Measurements from ENCODE around the gene RXRB. TPM values are rescaled to one million over a fixed set of nuclear protein-coding genes. Genes with fewer than 3 reads are reported as not detected.
"Not testable (repeated sequence)": the region's sequence is repeated elsewhere in the genome, so short reads cannot be mapped to it uniquely, and the experiment has no call there.

The RXRB gene
- 44.1 and 47.2 TPM in 2 replicates for total RNA-seq

DNA sequence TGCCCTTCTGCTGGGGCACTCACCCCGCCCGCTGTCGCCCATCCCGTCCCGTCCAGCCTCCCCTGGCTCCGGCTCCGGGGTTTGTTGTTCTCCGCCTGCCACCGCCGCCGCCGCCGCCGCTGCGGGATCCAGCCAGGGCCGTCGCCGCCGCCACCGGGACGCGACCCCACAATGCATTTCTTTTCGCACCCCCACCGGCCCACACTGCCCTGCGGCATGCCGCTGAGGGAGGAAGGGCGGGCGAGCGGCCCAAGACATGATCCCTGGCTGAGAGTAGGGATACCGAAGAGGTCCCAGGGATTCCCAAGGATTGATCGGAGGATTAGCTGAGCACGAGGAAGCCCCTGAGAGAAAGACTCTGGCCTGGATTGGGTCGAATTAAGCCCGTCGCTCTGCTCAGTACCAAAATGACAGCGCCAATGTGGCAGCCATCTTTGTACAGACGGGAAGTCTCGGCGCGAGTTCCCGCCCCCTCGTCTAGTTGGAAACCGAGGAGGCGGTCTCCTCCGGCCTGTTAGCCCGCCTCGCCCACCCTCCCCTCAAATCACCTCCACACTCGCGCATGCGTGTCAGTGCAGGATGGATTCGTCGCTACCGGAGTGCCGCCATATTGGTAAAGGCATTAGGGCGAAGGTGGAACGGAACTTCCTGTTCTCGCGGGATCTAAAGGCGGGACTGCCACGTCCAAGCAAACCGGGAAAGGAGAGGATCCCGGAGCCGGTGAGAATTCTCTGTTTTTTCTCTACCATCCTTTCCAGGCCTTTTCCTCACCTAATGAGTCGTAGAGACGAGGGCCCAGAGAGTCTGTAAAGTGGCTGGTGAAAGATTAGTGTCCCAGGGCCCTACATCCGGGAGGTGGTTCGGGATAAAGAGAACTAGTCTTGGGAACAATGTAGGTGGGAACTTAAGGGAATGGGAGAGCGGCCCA is at the start of gene RXRB, which contains the start of gene SLC39A7:
TSS of gene RXRB (minus strand) at position 447 of the 928 bp plus-strand sequence. CDS start at position 258, 189 bp downstream.
TSS of gene SLC39A7 (plus strand) at position 649 of the 928 bp plus-strand sequence. CDS start 379 bp downstream, outside the sequence.
- intact Hi-C loops (cut with micrococcal nuclease), result loop anchor here (1.0 to 10.0 kb wide), 19 partner anchors 8 to 1226 kb away; partner anchors contain the start of genes CUTA, DXO, HLA-DPB1 and LEMD2

GRCh38 chr6:33249732-33250630 is 49.5 kb upstream of the RXRB start:
- intact Hi-C loops (cut with micrococcal nuclease), result loop anchor here (1.0 to 5.0 kb wide), 14 partner anchors 21 to 1120 kb away; partner anchors contain the start of genes B3GALT4, FKBPL, HLA-DMB and KIFC1

DNA sequence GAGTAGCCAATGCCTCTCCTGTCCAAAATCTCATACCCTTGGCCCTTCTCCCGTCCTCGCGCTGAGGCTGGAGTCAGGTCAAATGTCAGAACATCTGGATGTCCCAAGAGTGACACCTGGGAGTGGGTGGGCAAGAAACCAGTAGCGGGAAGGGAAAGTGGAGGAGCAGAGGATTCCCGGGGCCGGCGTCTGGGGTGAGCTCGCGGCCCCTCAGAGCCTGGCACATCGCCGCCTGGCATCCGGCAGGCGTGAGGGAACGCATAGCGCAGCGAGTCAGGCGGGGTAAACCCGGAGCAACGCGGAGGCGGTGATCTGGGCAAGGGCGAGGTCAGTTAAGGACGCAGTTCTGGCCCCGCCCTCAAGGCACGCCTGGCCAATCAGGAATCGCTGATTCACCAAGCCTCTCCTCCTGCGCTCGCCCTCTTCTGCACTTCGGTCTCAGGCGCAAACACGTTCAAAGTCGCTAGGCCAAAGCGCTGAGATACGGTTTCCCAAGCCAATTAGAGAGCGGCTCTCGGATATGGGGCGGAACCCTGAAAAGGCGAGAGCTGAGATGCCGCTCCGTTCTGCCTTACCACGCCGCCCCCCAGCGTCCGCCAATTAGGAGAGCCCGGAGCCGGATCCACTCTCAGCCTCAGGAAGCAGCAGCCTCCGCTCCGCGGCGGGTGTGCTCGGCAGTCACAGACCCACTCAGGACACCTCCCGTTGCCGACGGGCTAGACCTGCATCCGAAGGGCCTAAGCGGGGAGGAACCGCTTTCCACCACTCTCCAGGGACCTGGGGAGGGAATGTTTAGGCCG is 48.7 kb upstream of the RXRB start:
- intact Hi-C loops (cut with micrococcal nuclease), result loop anchor here (1.0 to 5.0 kb wide), 20 partner anchors 22 to 1119 kb away; partner anchors contain the start of genes B3GALT4, FKBPL, HLA-DMB and HLA-DPB1

DNA sequence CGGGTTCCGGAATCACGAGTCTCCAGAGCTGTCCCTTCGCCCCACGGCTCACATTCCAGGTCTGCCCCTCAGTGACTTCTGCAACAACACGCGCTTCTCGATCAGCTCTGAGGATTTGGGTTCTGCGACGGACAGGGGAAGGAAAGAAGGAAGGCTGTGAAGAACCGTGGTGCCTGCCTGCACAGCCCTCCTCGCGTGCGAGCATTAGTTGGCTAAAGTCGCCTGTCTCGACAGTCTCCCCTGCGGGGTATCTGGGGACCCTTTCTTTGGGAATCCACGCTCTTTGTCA is 48.1 kb upstream of the RXRB start:
- intact Hi-C loops (cut with micrococcal nuclease), result loop anchor here (1.0 to 5.0 kb wide), 11 partner anchors 44 to 404 kb away; partner anchors contain the start of genes HLA-DMB, HLA-DPB1, HSD17B8 and PSMB8

DNA sequence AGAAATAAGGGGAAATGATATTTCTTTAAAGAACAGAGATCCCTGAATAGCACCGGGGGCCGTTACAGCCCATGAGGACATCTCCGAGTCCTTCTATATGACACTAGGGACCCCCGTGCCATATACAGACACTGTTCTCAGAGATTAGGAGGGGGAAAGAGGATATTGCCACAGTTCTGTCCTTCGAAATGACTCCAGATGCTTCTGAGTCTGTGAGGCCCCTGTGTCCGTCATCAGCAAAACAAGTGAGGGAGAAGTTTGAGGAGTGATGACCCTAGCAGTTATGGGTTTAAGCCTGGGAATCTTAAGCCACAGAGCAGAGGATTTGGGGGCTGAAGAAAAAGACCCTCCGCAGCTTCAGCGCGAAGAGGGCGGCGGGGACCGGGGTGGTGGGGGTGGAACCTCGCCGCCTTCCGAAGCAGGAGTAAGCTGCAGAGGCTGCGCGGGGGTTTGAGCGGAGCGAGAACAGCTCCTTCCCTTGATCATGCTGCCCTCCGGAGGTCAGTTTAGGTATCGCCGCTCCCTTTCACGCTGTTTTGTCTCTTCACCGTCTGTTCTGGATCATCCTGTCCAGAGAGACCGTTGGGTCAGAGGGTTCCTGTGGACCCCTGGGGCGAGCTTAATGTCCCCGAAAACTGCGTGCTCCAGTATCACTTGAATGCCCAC is 47.6 kb upstream of the RXRB start:
- intact Hi-C loops (cut with micrococcal nuclease), result loop anchor here (1.0 to 5.0 kb wide), 11 partner anchors 44 to 403 kb away; partner anchors contain the start of genes HLA-DMB, HLA-DPB1, HSD17B8 and PSMB8

GRCh38 chr6:33243476-33243875 is 43.0 kb upstream of the RXRB start:
- intact Hi-C loops (cut with micrococcal nuclease), result no loop called here

- intact Hi-C loops (cut with micrococcal nuclease), result no loop called here
Measured at GRCh38 chr6:33241968-33242367, 41.5 kb upstream of the RXRB start.

- intact Hi-C loops (cut with micrococcal nuclease), result no loop called here
Measured at GRCh38 chr6:33237741-33238140, 37.3 kb upstream of the RXRB start.

DNA sequence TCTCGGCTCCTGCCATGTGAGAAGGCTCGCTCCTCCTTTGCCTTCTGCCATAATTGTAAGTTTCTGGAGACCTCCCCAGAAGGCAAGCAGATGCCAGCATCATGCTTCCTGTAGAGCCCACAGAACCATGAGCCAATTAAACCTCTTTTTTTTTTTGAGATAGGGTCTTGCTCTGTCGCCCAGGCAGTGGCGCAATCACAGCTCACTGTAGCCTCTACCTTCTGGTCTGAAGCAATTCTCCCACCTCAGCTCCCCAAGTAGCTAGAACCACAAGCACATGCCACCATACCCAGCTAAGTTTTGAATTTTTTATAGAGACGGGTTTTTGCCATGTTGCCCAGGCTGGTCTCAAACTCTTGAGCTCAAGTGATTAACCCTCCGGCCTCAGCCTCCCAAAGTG is 36.4 kb upstream of the RXRB start:
- intact Hi-C loops (cut with micrococcal nuclease), result no loop called here

DNA sequence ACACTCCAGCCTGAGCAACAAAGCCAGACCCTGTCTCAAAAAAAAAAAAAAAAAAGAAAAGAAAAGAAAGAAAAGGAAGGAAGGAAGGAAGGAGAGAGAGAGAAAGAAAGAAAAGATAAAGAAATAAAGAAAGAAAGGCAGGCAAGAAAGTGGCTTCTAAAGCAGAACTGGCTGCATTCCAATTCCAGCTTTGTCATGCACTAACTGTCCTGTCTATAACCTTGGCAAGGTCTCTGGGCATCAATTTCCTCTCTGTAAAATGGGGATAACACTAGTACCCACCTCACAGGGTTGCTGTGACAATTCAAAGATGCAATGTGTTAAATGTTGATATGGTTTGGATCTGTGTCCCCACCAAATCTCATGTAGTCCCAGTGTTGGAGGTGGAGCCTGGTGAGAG is 35.9 kb upstream of the RXRB start:
- intact Hi-C loops (cut with micrococcal nuclease), result no loop called here

GRCh38 chr6:33235221-33235634 is 34.8 kb upstream of the RXRB start:
- intact Hi-C loops (cut with micrococcal nuclease), result no loop called here

DNA sequence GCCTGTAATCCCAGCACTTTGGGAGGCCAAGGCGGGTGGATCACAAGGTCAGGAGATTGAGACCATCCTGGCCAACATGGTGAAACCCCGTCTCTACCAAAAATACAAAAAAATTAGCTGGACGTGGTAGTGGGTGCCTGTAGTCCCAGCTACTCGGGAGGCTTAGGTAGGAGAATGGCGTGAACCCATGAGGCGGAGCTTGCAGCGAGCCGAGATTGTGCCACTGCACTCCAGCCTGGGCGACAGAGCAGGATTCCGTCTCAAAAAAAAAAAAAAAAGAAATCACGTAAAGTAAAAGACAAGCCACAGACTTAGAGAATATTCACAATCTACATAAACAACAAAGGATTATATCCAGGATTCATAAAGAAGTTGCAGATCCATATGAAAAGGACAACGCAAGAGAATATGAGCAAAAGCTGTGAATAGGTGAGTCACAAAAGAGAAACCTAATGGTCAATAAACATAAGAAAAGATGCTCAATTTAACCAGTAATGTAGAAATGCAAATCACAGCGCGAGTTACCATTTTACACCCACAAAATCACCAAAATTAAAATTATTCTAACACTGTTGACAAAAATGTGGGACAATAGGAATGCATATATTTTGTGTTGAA is 26.1 kb upstream of the RXRB start:
- intact Hi-C loops (cut with micrococcal nuclease), result not testable (repeated sequence)

GRCh38 chr6:33217681-33218080 is 17.2 kb upstream of the RXRB start:
- intact Hi-C loops (cut with micrococcal nuclease), result no loop called here

GRCh38 chr6:33217246-33217645 is 16.8 kb upstream of the RXRB start:
- intact Hi-C loops (cut with micrococcal nuclease), result no loop called here

- intact Hi-C loops (cut with micrococcal nuclease), result no loop called here
Measured at GRCh38 chr6:33216117-33216649, 15.7 kb upstream of the RXRB start.

DNA sequence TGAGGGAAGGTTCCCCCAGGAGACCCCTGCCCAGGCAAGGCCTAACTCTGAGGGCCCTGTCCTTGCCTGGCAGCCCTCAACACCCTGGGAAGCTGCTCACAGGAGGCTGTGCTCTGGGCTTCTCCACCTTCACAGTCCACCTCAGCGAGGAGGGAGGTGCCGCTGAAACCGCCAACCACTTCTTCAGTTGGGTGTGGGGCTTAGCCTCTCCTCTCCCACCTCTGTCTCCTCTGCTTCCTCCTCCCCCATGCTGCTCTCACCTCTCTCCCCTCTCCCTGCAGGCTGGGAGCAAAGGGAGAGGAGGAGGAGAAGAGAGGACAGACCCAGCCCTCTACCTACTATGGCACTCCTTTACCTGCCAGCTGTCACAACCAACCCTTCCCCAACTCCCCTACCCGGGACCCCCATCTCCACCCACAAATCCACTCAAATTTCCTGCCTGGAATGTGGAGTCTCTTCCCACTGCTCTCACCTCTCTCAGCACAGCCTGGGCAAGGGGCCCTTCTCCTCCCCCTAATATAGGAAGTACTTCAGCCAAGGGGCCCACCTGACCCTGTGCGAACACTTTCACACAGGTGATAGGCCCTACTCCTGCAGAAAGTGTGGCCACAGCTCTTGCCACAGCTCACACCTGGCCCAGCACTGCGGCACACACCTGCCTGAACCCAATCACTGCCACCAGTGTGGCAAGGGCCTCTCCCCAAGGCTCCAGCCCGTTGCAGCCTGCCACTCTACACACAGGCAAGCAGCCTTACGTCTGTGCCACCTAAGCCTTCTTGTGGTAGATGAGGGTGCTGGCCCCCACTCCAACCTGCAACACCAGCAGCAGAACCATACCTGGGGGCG is 15.0 kb upstream of the RXRB start:
- intact Hi-C loops (cut with micrococcal nuclease), result no loop called here

DNA sequence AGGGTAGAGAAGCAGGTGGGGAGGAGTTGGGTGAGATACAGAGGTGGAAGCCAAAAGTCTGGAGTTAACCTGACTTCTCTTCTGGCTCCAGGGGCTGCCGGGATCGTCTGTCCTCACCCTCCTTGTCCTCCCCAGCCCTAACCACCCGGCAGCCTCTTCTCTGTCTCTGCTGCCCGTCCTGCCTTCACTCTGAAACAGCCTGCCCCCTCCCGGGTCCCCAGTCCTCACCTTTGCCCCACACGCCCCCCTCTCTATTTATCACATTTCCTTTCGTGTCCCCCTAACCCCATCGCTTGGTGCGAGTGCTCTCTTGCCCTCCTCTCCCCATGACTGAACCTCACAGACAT is 13.5 kb upstream of the RXRB start:
- intact Hi-C loops (cut with micrococcal nuclease), result no loop called here

- intact Hi-C loops (cut with micrococcal nuclease), result no loop called here
Measured at GRCh38 chr6:33213166-33213988, 12.9 kb upstream of the RXRB start.
